Measurements from ENCODE around the gene WNT8B. TPM values are rescaled to one million over a fixed set of nuclear protein-coding genes. Genes with fewer than 3 reads are reported as not detected.

Gene WNT8B
- total RNA-seq, 4 donors from 2014 or later: not detected

DNA sequence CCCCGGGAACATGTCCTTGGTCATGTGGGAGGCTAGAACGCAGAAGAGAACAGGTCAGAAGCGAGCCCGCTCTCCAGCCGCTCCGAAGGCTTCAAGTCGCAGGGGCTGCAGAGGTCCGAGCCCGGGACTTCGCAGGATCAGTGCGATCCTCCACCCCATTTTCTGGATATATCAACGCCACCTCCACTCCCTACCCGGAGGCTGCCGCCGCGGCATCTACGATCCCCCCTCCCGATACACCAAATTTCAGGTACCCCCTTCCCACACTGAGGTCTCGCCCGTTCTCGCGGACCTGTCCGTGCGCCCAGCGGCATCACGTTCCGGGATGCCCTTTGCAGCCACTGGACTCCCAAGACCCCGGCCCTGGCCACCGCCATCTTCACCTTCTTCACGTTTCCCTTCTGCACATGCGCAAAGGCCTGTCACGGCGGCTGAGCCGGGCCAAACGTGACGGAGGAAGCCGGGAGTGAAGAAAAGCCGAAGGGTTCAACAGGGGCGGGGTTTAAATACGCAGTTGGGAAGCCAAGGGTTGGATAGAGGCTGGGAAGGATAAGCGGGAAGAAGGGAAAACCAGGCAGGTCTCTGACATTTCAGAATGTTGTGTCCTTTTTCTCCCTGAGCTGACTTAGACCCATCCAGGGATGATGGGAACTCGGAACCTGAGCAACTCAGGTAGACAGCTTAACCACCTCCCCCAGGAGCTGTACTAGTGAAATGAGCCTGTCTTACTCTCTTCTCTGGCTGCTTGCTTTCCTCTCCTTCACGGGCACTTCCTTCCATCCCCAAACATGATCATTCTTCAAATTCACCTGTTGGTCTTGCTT lies 66.9 kb downstream of the WNT8B start, which contains the start of gene NDUFB8:
NDUFB8 (minus strand) TSS at position 397 of the 824 bp plus-strand sequence; CDS start at position 377, 20 bp downstream.
- DNase-seq: peak; percentile 94
- Histone ChIP-seq H3K4me1 (peaks cover 13 to 18% (median 14%) of the 10 kb centered on the region in 4 donors), H3K4me3 (peak within 1 kb of the TSS; percentile 65 to 79 (median 70)), H3K9me3 (no peaks in the 10 kb centered on the region), H3K27ac (peak within 1 kb of the TSS; percentile 80 to 85 (median 82)), H3K36me3 (peaks cover 0 to 18% (median 9%) of the 10 kb centered on the region in 4 donors), H3K27me3 (no peaks in the 10 kb centered on the region)
- in situ Hi-C loops (cut with MboI; ENCODE audit: low pct_ligation_motif_present in 1 of 4, low pct_unique_long_range_greater_than_20kb in 1 of 4, low sequenced_read_pairs in 3 of 4) (no loop called here), intact Hi-C loops (cut with DNase I; ENCODE audit: low total_unique reads) (no loop called here)
- WGBS, 2 donors (ENCODE audit: low coverage in 1 of 2): 1% methylated on average over 10 to 43 of the region's 43 CpGs
- TF ChIP-seq EP300 (IDR thresholded peaks at IDR 0.05; ENCODE audit: low read depth): no peak
- TF ChIP-seq POLR2AphosphoS5 (IDR thresholded peaks at IDR 0.05): peak; percentile 73 to 83 (median 82)
- no peak for TF ChIP-seq CTCF (IDR thresholded peaks at IDR 0.05)
- TF ChIP-seq POLR2A (IDR thresholded peaks at IDR 0.05): peak; percentile 65

- no peak for DNase-seq
- Histone ChIP-seq H3K36me3 (peaks cover 0 to 4% (median under 1%) of the 10 kb centered on the region in 4 donors), H3K27me3 (no peaks in the 10 kb centered on the region), H3K4me3 (no peak overlapping the region), H3K4me1 (peaks cover 22 to 28% (median 25%) of the 10 kb centered on the region in 4 donors), H3K9me3 (no peaks in the 10 kb centered on the region), H3K27ac (no peak overlapping the region)
- TF ChIP-seq POLR2AphosphoS5 (IDR thresholded peaks at IDR 0.05) (no peak), POLR2A (IDR thresholded peaks at IDR 0.05) (no peak), EP300 (IDR thresholded peaks at IDR 0.05; ENCODE audit: low read depth) (no peak), CTCF (IDR thresholded peaks at IDR 0.05) (no peak)
- in situ Hi-C loops (cut with MboI; ENCODE audit: low pct_ligation_motif_present in 1 of 4, low pct_unique_long_range_greater_than_20kb in 1 of 4, low sequenced_read_pairs in 3 of 4): no loop called here
- intact Hi-C loops (cut with DNase I; ENCODE audit: low total_unique reads): no loop called here
Measured at GRCh38 chr10:100531761-100532160, 69.0 kb downstream of the WNT8B start.

Other genes with a start within 250 kb of the WNT8B start
- 10 to 100 TPM; 16.5 to 22.2 (median 18.8) TPM for gene CHUK, start 233.4 kb upstream of the WNT8B start, total RNA-seq
- gene CWF19L1, start 195.4 kb upstream of the WNT8B start, total RNA-seq: 10 to 100 TPM in 3 of 4 donors, 1 to 10 TPM in 1; 2.2 to 15.2 (median 13.0) TPM
- gene BLOC1S2, start 176.3 kb upstream of the WNT8B start, total RNA-seq: 10 to 100 TPM in 2 of 4 donors, 1 to 10 TPM in 1, not detected in 1; 1.1 to 20.3 (median 13.4) TPM
- 1 to 10 TPM in 1 of 4 donors, under 1 TPM in 1, not detected in 2; 0.14 to 1.9 TPM for gene PKD2L1, start 132.8 kb upstream of the WNT8B start, total RNA-seq
- 10 to 100 TPM in 3 of 4 donors, 1 to 10 TPM in 1; 9.2 to 62.1 (median 21.8) TPM for gene SCD, start 115.8 kb upstream of the WNT8B start, total RNA-seq
- gene SEC31B, start 56.9 kb downstream of the WNT8B start, total RNA-seq: 10 to 100 TPM; 14.1 to 32.8 (median 24.1) TPM
- 100 to 1,000 TPM in 3 of 4 donors, 10 to 100 TPM in 1; 70.3 to 265 (median 137) TPM for gene NDUFB8, start 66.9 kb downstream of the WNT8B start, total RNA-seq
- gene HIF1AN, start 72.9 kb downstream of the WNT8B start, total RNA-seq: 10 to 100 TPM; 12.8 to 47.2 (median 21.7) TPM